SKM-1 (cell line): ENCODE results near the gene BPIFB4.
"Not testable (repeated sequence)": the region's sequence is repeated elsewhere in the genome, so short reads cannot be mapped to it uniquely, and the experiment has no call there.

Source experiments
- DNase-seq: peaks from one replicate; lab custom pipeline; 2025; ENCODE audit not compliant: unreplicated experiment; lab: John Stamatoyannopoulos, UW

Gene BPIFB4

GRCh38 chr20:33079259-33079658, at the start of gene BPIFB4:
TSS of gene BPIFB4 (plus strand) at chr20:33079643. CDS start at chr20:33081527, 1,884 bp downstream.
- DNase-seq: no peak

- no peak for DNase-seq
Measured at GRCh38 chr20:33030076-33030475, 49.4 kb upstream of the BPIFB4 start.

- no peak for DNase-seq
Measured at GRCh38 chr20:33030569-33030968, 48.9 kb upstream of the BPIFB4 start.

GRCh38 chr20:33031531-33031930, 47.9 kb upstream of the BPIFB4 start, which contains the start of gene BPIFB6:
TSS of gene BPIFB6 (plus strand) at chr20:33031648. CDS start at chr20:33031648, 0 bp downstream.
- DNase-seq: no peak

GRCh38 chr20:33032555-33032954, 46.9 kb upstream of the BPIFB4 start:
- DNase-seq: no peak

- DNase-seq: no peak
Measured at GRCh38 chr20:33033381-33033780, 46.1 kb upstream of the BPIFB4 start.

- DNase-seq: no peak
Measured at GRCh38 chr20:33034115-33034514, 45.3 kb upstream of the BPIFB4 start.

GRCh38 chr20:33034901-33035492, 44.4 kb upstream of the BPIFB4 start:
- no peak for DNase-seq

GRCh38 chr20:33037456-33037855, 42.0 kb upstream of the BPIFB4 start:
- no peak for DNase-seq

- DNase-seq: no peak
Measured at GRCh38 chr20:33038243-33038642, 41.2 kb upstream of the BPIFB4 start.

GRCh38 chr20:33042430-33042829, 37.0 kb upstream of the BPIFB4 start:
- DNase-seq: no peak

GRCh38 chr20:33042983-33043730, 36.3 kb upstream of the BPIFB4 start:
- no peak for DNase-seq

GRCh38 chr20:33043731-33044181, 35.7 kb upstream of the BPIFB4 start:
- DNase-seq: no peak

- not testable (repeated sequence) for DNase-seq
Measured at GRCh38 chr20:33045129-33045721, 34.2 kb upstream of the BPIFB4 start.

- DNase-seq: no peak
Measured at GRCh38 chr20:33046412-33046811, 33.0 kb upstream of the BPIFB4 start.

- DNase-seq: no peak
Measured at GRCh38 chr20:33051333-33051732, 28.1 kb upstream of the BPIFB4 start.

GRCh38 chr20:33053291-33054106, 25.9 kb upstream of the BPIFB4 start, which contains the start of gene BPIFB3:
TSS of gene BPIFB3 (plus strand) at chr20:33053903. CDS start at chr20:33055436, 1,533 bp downstream.
- DNase-seq: no peak

GRCh38 chr20:33054381-33054780, 25.1 kb upstream of the BPIFB4 start:
- no peak for DNase-seq

GRCh38 chr20:33054791-33055190, 24.7 kb upstream of the BPIFB4 start:
- no peak for DNase-seq

GRCh38 chr20:33059136-33059535, 20.3 kb upstream of the BPIFB4 start:
- no peak for DNase-seq

GRCh38 chr20:33059741-33060390, 19.6 kb upstream of the BPIFB4 start:
- no peak for DNase-seq
